Stimulated activated effector memory CD8-positive, alpha-beta T cell treated with anti-CD3 and anti-CD28 coated beads, Interleukin-12 subunit alpha, Interleukin-12 subunit beta, amount 100 ng/mL, for 72 hours (primary cell): ENCODE results near the gene SGSH.

ENCODE experiments used
- ATAC-seq: fragments of 150-1000 bp; cut with Tn5 transposase; 2 replicates; pipeline ENCODE4 v1.10.0; 2021
- DNase-seq, 2 donors: peaks; one replicate each; pipeline ENCODE4 v3.0.0; 2021 to 2022; ENCODE audit warnings: low spot score in 2 of 2
- H3K27ac Mint-ChIP-seq: one replicate; pipeline ENCODE4 v1.8.0; 2022; ENCODE audit warnings: mild to moderate bottlenecking, mixed read lengths
- H3K36me3 Mint-ChIP-seq: one replicate; pipeline ENCODE4 v1.8.0; 2022; ENCODE audit warnings: mild to moderate bottlenecking, mixed read lengths
- H3K4me1 Mint-ChIP-seq: one replicate; pipeline ENCODE4 v1.8.0; 2022; ENCODE audit warnings: mixed read lengths
- H3K4me3 Mint-ChIP-seq: one replicate; pipeline ENCODE4 v1.8.0; 2022; ENCODE audit warnings: mild to moderate bottlenecking, mixed read lengths
- H3K9me3 Mint-ChIP-seq: one replicate; pipeline ENCODE4 v1.8.0; 2022; ENCODE audit warnings: mixed read lengths

The SGSH gene

DNA sequence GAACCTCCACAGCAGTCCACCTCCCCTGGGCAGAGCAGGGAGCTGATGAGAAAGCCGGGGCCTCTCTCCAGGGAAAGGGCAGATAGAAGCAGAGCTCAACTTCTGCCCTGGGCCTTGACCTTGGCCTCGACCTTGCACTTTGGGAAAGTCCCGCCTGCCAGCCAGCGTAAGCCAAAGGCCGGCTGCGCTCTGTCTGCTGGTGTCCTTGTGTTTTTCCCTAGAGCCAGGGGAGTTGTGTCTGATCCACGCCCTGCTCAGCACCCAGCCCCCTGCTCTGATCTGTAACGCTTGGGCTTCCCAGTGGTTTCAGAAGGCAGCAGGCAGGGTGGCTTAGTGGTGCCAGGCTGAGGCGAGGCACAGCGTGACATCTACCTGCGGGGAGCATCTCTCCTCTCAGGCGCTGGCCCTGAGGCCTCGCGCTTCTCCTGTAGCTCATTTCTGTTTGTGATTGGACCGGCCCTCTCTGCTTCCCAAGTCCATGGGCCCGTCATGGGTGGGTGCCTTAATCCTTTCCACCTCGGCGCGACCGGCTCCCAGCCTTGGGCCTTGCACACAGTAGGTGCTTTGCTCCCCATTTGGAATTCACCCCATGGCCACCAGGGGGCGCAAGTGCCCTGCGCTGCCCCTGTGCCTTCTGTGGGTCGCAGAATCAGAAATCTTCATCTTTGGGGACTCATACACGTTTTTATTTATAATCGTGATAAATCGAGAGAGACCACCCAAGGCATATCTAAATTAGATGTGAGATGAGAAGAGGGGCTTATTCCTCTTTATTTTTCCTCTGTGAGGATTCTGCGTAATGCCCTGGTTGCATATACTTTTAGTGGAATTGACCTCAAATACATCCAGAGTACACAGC is 24.2 kb downstream of the SGSH start:
- Mint-ChIP-seq H3K9me3 (no peaks in the 10 kb centered on the region), H3K4me1 (peaks cover 11% of the 10 kb centered on the region), H3K4me3 (no peak overlapping the region), H3K36me3 (no peaks in the 10 kb centered on the region), H3K27ac (no peak overlapping the region)
- DNase-seq (peak; percentile 56 to 72), ATAC-seq (peak; percentile 61)

- DNase-seq (no peak), ATAC-seq (no peak)
- Mint-ChIP-seq H3K4me1 (peaks cover 11% of the 10 kb centered on the region), H3K36me3 (no peaks in the 10 kb centered on the region), H3K9me3 (no peaks in the 10 kb centered on the region), H3K4me3 (no peak overlapping the region), H3K27ac (no peak overlapping the region)
These were observed 25.0 kb downstream of the SGSH start for GRCh38 chr17:80195141-80195540.

DNA sequence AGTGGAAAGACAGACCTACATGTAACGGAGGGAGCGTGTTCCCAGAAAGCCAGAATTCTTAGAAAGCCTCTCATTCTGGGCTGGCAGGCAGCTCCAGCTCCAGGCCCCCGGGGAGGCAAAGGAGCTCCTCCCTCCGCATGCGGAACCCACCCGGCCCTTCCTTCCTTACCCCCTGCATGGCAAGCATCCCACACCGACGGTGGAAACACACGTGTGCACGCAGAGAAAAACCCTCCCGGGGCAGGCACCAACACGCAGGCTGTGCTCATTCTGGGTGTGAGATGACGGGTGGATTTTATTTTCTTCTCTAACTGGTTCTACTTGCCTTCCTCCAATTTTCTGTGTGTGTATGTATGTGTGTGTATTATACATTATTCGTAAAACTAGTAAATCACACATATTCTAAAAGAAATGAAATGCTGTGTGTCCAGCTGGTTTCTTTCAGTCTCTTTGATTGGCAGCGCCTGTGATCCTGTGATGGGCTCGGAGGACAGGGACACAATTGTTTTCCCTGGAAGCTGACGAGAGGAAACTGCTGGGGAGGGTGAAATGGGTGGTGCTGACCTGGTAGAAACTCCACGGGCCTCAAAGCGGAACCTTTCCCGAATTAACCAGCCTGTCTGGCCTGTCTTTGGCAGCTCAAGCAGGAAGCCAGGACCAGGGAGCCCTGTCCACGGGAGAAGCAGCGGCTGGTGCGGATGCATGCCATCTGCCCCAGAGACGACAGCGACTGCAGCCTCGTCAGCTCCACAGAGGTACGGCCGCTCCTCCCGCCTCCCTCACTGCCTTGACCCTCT is 28.1 kb downstream of the SGSH start:
- DNase-seq (no peak), ATAC-seq (no peak)
- Mint-ChIP-seq H3K4me3 (no peak overlapping the region), H3K9me3 (no peaks in the 10 kb centered on the region), H3K4me1 (peaks cover 5% of the 10 kb centered on the region), H3K27ac (no peak overlapping the region), H3K36me3 (no peaks in the 10 kb centered on the region)

GRCh38 chr17:80191192-80191591 is 28.9 kb downstream of the SGSH start:
- Mint-ChIP-seq H3K4me3 (no peak overlapping the region), H3K4me1 (peaks cover 4% of the 10 kb centered on the region), H3K36me3 (peaks cover 2% of the 10 kb centered on the region), H3K27ac (no peak overlapping the region), H3K9me3 (no peaks in the 10 kb centered on the region)
- DNase-seq (no peak), ATAC-seq (no peak)

DNA sequence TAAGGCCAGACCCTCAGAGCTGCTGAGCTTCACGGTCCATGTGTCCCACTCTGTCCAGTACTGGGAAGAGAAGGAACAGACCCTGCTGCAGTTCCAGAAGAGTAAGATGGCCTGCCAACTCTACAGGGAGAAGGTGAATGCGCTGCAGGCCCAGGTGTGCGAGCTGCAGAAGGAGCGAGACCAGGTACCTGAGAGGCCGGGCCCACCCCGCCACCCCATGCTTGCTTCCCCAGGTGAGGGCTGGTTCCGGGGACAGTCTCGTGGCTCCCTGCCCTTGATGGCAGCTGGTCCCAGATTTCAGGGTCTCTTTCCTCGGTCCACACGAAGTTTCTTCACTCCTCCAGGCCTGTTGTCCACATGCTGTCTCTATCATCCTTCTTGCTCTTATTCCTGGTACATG is 29.4 kb downstream of the SGSH start:
- H3K9me3 Mint-ChIP-seq: no peaks in the 10 kb centered on the region
- H3K27ac Mint-ChIP-seq: no peak overlapping the region
- ATAC-seq: no peak
- no peak for DNase-seq
- peaks cover 6% of the 10 kb centered on the region for H3K36me3 Mint-ChIP-seq
- H3K4me3 Mint-ChIP-seq: no peak overlapping the region
- no peaks in the 10 kb centered on the region for H3K4me1 Mint-ChIP-seq

- DNase-seq (no peak), ATAC-seq (no peak)
- Mint-ChIP-seq H3K9me3 (no peaks in the 10 kb centered on the region), H3K27ac (no peak overlapping the region), H3K4me1 (no peaks in the 10 kb centered on the region), H3K36me3 (peaks cover 6% of the 10 kb centered on the region), H3K4me3 (no peak overlapping the region)
These were observed 30.5 kb downstream of the SGSH start for GRCh38 chr17:80189611-80190010.

GRCh38 chr17:80187515-80187941 is 32.6 kb downstream of the SGSH start:
- peaks cover 6% of the 10 kb centered on the region for H3K36me3 Mint-ChIP-seq
- no peaks in the 10 kb centered on the region for H3K4me1 Mint-ChIP-seq
- no peak for DNase-seq
- no peaks in the 10 kb centered on the region for H3K9me3 Mint-ChIP-seq
- no peak overlapping the region for H3K27ac Mint-ChIP-seq
- ATAC-seq: no peak
- no peak overlapping the region for H3K4me3 Mint-ChIP-seq

DNA sequence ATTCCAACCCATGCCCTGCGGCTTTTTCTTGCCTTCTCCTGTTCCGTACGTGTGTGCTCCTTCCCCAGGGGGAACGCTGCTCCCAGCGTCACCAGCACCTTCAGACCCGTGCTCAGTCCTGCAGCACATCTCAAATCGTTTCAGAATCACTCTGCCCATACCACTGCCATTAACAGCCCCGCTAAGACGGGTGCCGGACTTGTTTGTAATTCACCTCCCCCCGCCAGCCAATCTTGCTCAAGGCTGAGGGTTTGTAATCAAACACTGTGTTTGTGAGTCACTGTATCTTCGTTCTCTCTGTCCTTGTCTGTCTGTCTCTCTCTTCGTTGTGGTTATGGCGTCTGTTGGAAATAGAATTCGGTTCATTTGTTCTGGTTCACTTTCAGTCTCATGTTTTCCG is 33.0 kb downstream of the SGSH start:
- Mint-ChIP-seq H3K4me1 (no peaks in the 10 kb centered on the region), H3K27ac (no peak overlapping the region), H3K36me3 (peaks cover 6% of the 10 kb centered on the region), H3K9me3 (no peaks in the 10 kb centered on the region), H3K4me3 (no peak overlapping the region)
- DNase-seq: no peak
- no peak for ATAC-seq

DNA sequence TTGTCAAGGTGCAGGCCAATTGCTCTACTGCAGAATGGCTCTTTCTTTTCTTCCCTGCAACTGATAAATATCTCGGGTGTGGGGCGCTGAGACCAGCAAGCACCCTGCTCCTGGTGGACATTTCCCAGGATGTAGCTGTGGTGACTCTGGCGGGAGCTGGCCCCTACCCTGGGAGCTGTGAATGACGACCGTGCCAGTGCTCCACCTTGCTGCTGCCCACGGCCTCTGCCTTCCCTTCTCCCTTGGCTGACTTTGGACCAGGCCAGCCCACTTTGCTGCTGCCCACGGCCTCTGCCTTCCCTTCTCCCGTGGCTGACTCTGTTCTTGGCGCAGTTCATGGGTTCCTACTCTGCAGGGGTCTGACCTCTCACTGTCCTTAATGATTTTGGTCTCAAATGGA is 34.2 kb downstream of the SGSH start:
- Mint-ChIP-seq H3K27ac (no peak overlapping the region), H3K4me1 (no peaks in the 10 kb centered on the region), H3K36me3 (peaks cover 6% of the 10 kb centered on the region), H3K9me3 (no peaks in the 10 kb centered on the region), H3K4me3 (no peak overlapping the region)
- no peak for DNase-seq
- no peak for ATAC-seq

- Mint-ChIP-seq H3K4me1 (no peaks in the 10 kb centered on the region), H3K36me3 (peaks cover 6% of the 10 kb centered on the region), H3K27ac (no peak overlapping the region), H3K9me3 (no peaks in the 10 kb centered on the region), H3K4me3 (no peak overlapping the region)
- ATAC-seq (no peak), DNase-seq (no peak)
These were observed 35.8 kb downstream of the SGSH start for GRCh38 chr17:80184423-80184714.

- no peak overlapping the region for H3K4me3 Mint-ChIP-seq
- ATAC-seq (no peak), DNase-seq (no peak)
- peaks cover 6% of the 10 kb centered on the region for H3K36me3 Mint-ChIP-seq
- no peaks in the 10 kb centered on the region for H3K9me3 Mint-ChIP-seq
- no peak overlapping the region for H3K27ac Mint-ChIP-seq
- no peaks in the 10 kb centered on the region for H3K4me1 Mint-ChIP-seq
These were observed 36.3 kb downstream of the SGSH start for GRCh38 chr17:80183581-80184422.

DNA sequence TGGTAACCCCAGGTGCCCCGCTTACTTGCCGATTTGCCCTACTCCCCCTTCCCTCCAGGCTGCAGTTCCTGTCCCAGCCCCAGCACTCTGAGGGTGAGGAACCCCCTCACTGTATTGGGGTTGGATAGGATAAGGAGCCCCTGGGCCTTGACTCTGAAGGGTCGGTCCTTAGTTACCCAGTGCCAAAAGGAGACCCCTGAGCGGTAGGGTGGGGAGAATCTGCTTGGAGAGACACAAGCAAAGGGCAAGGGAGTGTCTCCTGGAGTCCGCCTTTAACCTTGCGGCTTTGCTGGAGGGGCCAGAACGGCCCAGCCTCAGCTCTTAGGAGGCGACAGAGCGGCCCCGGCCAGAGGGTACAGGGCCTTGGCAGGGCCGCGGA is 37.3 kb downstream of the SGSH start:
- no peak for DNase-seq
- Mint-ChIP-seq H3K9me3 (no peaks in the 10 kb centered on the region), H3K27ac (no peak overlapping the region), H3K36me3 (peaks cover 6% of the 10 kb centered on the region), H3K4me3 (no peak overlapping the region), H3K4me1 (no peaks in the 10 kb centered on the region)
- no peak for ATAC-seq

DNA sequence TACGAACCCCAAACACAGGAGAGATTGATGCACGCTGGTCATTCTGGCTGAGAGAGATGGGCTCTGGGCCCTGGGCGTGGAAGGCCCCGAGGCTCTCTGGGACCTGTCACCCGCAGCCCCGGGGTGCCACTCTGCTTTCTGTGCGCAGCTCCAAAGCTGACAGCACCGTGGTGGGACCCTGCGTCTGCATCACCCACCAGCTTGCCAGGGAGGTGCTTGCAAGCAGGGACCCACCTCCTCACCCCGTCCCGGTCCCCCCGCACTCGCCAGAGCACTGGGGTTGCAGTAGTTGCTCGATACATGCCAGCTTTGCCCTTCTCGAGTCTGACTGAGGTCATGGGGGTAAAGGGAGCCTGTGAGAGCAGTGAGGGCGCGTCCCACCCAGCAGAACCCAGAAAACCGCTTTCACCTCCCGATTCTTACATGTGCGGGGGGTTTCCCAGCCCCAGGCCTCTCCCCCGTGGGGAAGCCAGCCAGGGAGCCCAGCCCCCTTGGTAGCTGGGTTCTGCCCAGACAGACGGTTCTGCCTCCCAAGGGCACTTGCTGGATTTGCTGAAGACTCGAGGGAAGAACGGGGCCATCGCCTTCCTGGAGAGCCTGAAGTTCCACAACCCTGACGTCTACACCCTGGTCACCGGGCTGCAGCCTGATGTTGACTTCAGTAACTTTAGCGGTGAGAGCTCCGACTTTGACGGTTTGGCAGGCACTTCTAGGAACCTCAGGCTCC is 37.9 kb downstream of the SGSH start:
- no peak overlapping the region for H3K4me3 Mint-ChIP-seq
- H3K27ac Mint-ChIP-seq: no peak overlapping the region
- ATAC-seq (no peak), DNase-seq (no peak)
- no peaks in the 10 kb centered on the region for H3K9me3 Mint-ChIP-seq
- peaks cover 6% of the 10 kb centered on the region for H3K36me3 Mint-ChIP-seq
- H3K4me1 Mint-ChIP-seq: no peaks in the 10 kb centered on the region

DNA sequence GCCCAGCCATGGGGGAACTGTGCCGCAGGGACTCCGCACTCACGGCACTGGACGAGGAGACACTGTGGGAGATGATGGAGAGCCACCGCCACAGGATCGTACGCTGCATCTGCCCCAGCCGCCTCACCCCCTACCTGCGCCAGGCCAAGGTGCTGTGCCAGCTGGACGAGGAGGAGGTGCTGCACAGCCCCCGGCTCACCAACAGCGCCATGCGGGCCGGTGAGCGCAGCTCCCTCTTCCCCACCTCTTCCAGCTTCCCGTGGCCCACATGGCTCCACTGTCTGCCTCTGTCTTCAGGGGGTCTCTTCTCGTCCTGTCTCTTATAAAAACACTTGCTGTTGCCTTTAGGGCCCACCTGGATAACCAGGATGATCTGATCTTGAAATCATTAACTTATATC is 38.7 kb downstream of the SGSH start:
- no peak for ATAC-seq
- no peaks in the 10 kb centered on the region for H3K9me3 Mint-ChIP-seq
- H3K4me3 Mint-ChIP-seq: no peak overlapping the region
- no peak overlapping the region for H3K27ac Mint-ChIP-seq
- peaks cover 6% of the 10 kb centered on the region for H3K36me3 Mint-ChIP-seq
- no peak for DNase-seq
- no peaks in the 10 kb centered on the region for H3K4me1 Mint-ChIP-seq

DNA sequence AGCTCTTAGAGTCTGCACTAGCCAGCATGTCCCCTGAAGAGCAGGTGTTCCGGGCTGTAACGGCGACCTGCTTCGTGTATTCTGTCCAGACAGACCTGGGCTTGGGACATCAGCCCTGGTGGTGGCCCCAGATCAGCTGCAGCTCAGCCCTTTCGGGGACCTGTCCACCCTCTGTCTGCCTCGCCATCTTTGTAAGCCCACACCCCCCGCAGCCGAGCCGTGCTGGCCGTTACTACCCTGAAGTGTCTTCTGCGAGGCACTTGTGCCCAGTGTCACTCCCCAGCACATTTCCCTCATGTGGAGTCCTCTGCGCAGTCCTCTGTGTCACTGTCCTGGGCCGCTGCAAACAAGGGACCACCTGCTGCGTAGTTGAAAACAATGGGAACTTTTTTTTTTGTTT is 39.9 kb downstream of the SGSH start:
- Mint-ChIP-seq H3K27ac (no peak overlapping the region), H3K36me3 (no peaks in the 10 kb centered on the region), H3K4me3 (no peak overlapping the region), H3K9me3 (no peaks in the 10 kb centered on the region), H3K4me1 (no peaks in the 10 kb centered on the region)
- ATAC-seq (no peak), DNase-seq (no peak)
